AG04450 (cell line): ENCODE results near the gene APOBR. TPM values are rescaled to one million over a fixed set of nuclear protein-coding genes. Genes with fewer than 3 reads are reported as not detected.

Experiments used
- CTCF ChIA-PET: fragments of 300-600, 350-600 bp; formaldehyde crosslinking; extraction: SDS; loops from one replicate; lab custom pipeline; 2022; ENCODE audit warnings: antibody characterized with exemption, inconsistent platforms; lab: Charles Lee
- POLR2A ChIA-PET: fragments of 350-600 bp; formaldehyde crosslinking; extraction: SDS; loops from one replicate; lab custom pipeline; 2021; ENCODE audit warnings: antibody characterized with exemption, inconsistent platforms; lab: Yijun Ruan, JAX
- DNase-seq: peaks from one replicate; pipeline ENCODE4 v3.0.0-alpha.2; 2011; ENCODE audit warnings: low read depth, low spot score
- H3K27ac ChIP-seq: one replicate; pipeline ENCODE4 v1.5.1; 2012; ENCODE audit warnings: low read depth, low read length, control low read depth
- H3K27me3 ChIP-seq: one replicate; pipeline ENCODE4 v1.6.0; 2012; ENCODE audit warnings: low read length; ENCODE audit not compliant: control insufficient read depth, insufficient read depth
- H3K4me3 ChIP-seq: 2 replicates; pipeline ENCODE4 v1.5.1; 2011; ENCODE audit warnings: mild to moderate bottlenecking, low read depth, low read length, control low read depth
- H3K9me3 ChIP-seq: 2 replicates; pipeline ENCODE4 v1.5.1; 2012; ENCODE audit warnings: low read length; ENCODE audit not compliant: control insufficient read depth, insufficient read depth
- polyA plus RNA-seq: library from polyadenylated mRNA; depleted of rRNA; stranded (reverse); fragments of >200 nt; gene quantifications from 2 replicates; pipeline ENCODE4 v1.2.3, GENCODE V29; 2011
- TF ChIP-seq, protein P1 (sequence below): IDR thresholded peaks from 2 replicates; pipeline ENCODE4 v1.5.1; 2011; ENCODE audit warnings: low read depth, low read length, control low read depth, inconsistent platforms

The APOBR gene
- polyA plus RNA-seq, 1 experiment = not detected

GRCh38 chr16:28503470-28504259 lies 9.2 kb downstream of the APOBR start:
- ChIA-PET CTCF (no interaction called here), POLR2A (interaction anchor here (0.8 kb wide), 1 partner anchor 11 kb away, joined by 4 read pairs; no protein-coding TSS in a partner anchor)
- Histone ChIP-seq H3K4me3 (no peak overlapping the region), H3K27me3 (peaks cover 34% of the 10 kb centered on the region), H3K9me3 (no peaks in the 10 kb centered on the region; the same call in 1 of the 2 replicates), H3K27ac (no peak overlapping the region)
- TF ChIP-seq, protein P1, sequence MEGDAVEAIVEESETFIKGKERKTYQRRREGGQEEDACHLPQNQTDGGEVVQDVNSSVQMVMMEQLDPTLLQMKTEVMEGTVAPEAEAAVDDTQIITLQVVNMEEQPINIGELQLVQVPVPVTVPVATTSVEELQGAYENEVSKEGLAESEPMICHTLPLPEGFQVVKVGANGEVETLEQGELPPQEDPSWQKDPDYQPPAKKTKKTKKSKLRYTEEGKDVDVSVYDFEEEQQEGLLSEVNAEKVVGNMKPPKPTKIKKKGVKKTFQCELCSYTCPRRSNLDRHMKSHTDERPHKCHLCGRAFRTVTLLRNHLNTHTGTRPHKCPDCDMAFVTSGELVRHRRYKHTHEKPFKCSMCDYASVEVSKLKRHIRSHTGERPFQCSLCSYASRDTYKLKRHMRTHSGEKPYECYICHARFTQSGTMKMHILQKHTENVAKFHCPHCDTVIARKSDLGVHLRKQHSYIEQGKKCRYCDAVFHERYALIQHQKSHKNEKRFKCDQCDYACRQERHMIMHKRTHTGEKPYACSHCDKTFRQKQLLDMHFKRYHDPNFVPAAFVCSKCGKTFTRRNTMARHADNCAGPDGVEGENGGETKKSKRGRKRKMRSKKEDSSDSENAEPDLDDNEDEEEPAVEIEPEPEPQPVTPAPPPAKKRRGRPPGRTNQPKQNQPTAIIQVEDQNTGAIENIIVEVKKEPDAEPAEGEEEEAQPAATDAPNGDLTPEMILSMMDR = no peak
- no peak for DNase-seq

DNA sequence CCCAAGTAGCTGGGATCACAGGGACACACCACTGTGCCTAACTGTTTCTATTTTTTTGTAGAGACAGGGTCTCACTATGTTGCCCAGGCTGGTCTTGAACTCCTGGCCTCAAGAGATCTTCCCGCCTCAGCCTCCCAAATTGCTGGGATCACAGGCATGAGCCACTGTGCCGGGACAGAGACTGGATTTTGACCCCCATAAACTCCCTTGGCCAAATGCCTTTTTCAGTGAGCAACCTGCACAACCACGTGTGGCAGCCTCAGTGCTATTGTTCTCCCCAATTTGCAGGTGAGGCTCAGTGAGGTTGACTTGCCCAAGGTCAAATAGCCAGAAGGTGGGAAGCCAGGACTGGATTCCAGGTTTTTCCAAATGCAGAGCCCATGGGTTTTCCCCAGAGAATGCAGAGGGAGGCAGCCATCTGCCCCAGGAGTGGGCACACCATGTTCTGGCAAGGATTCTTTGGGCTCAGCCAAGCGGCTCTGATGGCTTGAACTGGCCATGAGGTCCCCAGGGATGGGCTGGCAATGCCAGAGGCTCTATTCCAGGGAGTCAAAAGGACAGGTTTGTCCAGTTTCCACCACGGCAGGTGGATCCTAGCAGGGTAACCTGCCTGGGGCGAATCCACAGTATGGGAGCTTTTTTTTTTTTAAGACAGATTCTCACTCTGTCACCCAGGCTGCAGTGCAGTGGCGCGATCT lies 10.4 kb downstream of the APOBR start:
- CTCF ChIA-PET = no interaction called here
- POLR2A ChIA-PET = interaction anchor here (0.8 kb wide), 1 partner anchor 34 kb away, joined by 4 read pairs; the partner anchor contains the start of gene NUPR1
- H3K27me3 ChIP-seq = peaks cover 30% of the 10 kb centered on the region
- H3K27ac ChIP-seq = peak overlapping the region; percentile 11
- no peaks in the 10 kb centered on the region; the same call in 1 of the 2 replicates for H3K9me3 ChIP-seq
- H3K4me3 ChIP-seq = no peak overlapping the region
- TF ChIP-seq, protein P1 = no peak
- no peak for DNase-seq

GRCh38 chr16:28505489-28506137 lies 11.2 kb downstream of the APOBR start:
- Histone ChIP-seq H3K27me3 (peaks cover 28% of the 10 kb centered on the region), H3K9me3 (no peaks in the 10 kb centered on the region; the same call in 1 of the 2 replicates), H3K4me3 (no peak overlapping the region), H3K27ac (no peak overlapping the region)
- no peak for DNase-seq
- POLR2A ChIA-PET = interaction anchor here (0.6 to 0.8 kb wide), 2 partner anchors 13 to 33 kb away, joined by 3 to 4 read pairs; partner anchors contain the start of gene NUPR1
- CTCF ChIA-PET = no interaction called here
- TF ChIP-seq, protein P1 = no peak

GRCh38 chr16:28511031-28511430 lies 16.6 kb downstream of the APOBR start:
- no peak for DNase-seq
- ChIA-PET CTCF (no interaction called here), POLR2A (no interaction called here)
- Histone ChIP-seq H3K27me3 (peaks cover 10% of the 10 kb centered on the region), H3K9me3 (no peaks in the 10 kb centered on the region; the same call in 1 of the 2 replicates), H3K27ac (no peak overlapping the region), H3K4me3 (no peak overlapping the region)
- TF ChIP-seq, protein P1 = no peak
